Measurements from ENCODE around the gene FIGNL2. TPM values are rescaled to one million over a fixed set of nuclear protein-coding genes. Genes with fewer than 3 reads are reported as not detected.

Gene FIGNL2
- total and polyA plus RNA-seq, 9 of the 15 experiments (the other 6 are each of a cell fraction or from before 2014, with no cell fraction given): 0.01 TPM; not detected in 8

- intact Hi-C loops (cut with micrococcal nuclease) (no loop called here), in situ Hi-C loops (cut with MboI) (no loop called here)
- Histone ChIP-seq H3K36me3 (ENCODE audit: control insufficient read depth, insufficient read depth, low read length) (no peaks in the 10 kb centered on the region), H3K4me1 (replicated peaks in 1 of 2; ENCODE audit: control insufficient read depth in 2 of 2, insufficient read depth in 2 of 2, low read length in 2 of 2) (peaks cover 0 to 23% of the 10 kb centered on the region in 2 experiments; a peak in 3 of 5 replicates), H3K9me3 (replicated peaks; ENCODE audit: control insufficient read depth, insufficient read depth, low read depth, low read length) (no peaks in the 10 kb centered on the region), H4K20me1 (replicated peaks; ENCODE audit: control insufficient read depth, insufficient read depth, low read length) (peaks cover 9% of the 10 kb centered on the region), H3K79me2 (ENCODE audit: control insufficient read depth, insufficient read depth, low read length) (no peaks in the 10 kb centered on the region), H3K27me3 (ENCODE audit: control insufficient read depth in 2 of 2, insufficient read depth in 2 of 2, low read length in 2 of 2) (peaks cover 48 to 81% of the 10 kb centered on the region in 2 experiments), H3K27ac (ENCODE audit: extremely low read depth, low read depth, low read length) (no peak overlapping the region), H2AFZ (ENCODE audit: low read depth, low read length) (no peak overlapping the region), H3K4me2 (ENCODE audit: insufficient read depth, low read length) (no peak overlapping the region), H3K4me3 (no peak overlapping the region), H3K9me1 (ENCODE audit: control insufficient read depth, insufficient read depth, low read length) (no peaks in the 10 kb centered on the region), H3K9ac (ENCODE audit: insufficient read depth in 1 of 2, low read depth in 2 of 2, low read length in 2 of 2) (no peak overlapping the region)
- ChIA-PET CTCF (ENCODE audit: low intra/inter-chr PET ratio) (no interaction called here), POLR2A (interaction anchor here (0.6 to 1.1 kb wide), 3 partner anchors 10 to 135 kb away, joined by 3 to 4 read pairs (median 3); no protein-coding TSS in a partner anchor)
- ATAC-seq (no peak), FAIRE-seq (no peak), DNase-seq (ENCODE audit: extremely low read depth in 1 of 4, low spot score in 3 of 4) (no peak)
- WGBS (ENCODE audit: insufficient coverage, low coverage, missing lambda C conversion rate): 4% methylated on average over 12 of the region's 12 CpGs
- no peak for TF ChIP-seq ZNF121 (CRISPR knock-in tag; conservative IDR thresholded peaks at IDR 0.05)
- no peak for TF ChIP-seq HLTF (IDR thresholded peaks at IDR 0.05)
- no peak for TF ChIP-seq OTX1 (CRISPR knock-in tag; IDR thresholded peaks at IDR 0.05)
- no peak for TF ChIP-seq CHD7 (IDR thresholded peaks at IDR 0.05; ENCODE audit: low read depth, low read length)
- TF ChIP-seq EP400 (IDR thresholded peaks at IDR 0.05): no peak
- TF ChIP-seq ARID3A (IDR thresholded peaks at IDR 0.05; ENCODE audit: borderline replicate concordance, low read depth, low read length): no peak
- no TSS peak for BruUV-seq (replicated peaks)
Observed at GRCh38 chr12:51864833-51865670, 16.5 kb upstream of the FIGNL2 start.

Measured in K562 (cell line).